Fibroblast of pulmonary artery (primary cell): ENCODE data around the gene COG5.
"Not testable (repeated sequence)": the region's sequence is repeated elsewhere in the genome, so short reads cannot be mapped to it uniquely, and the experiment has no call there.

ENCODE experiments used
- DNase-seq: peaks from one replicate; pipeline ENCODE4 v3.0.0-alpha.2; 2010; ENCODE audit warnings: low read depth
- H3K4me3 ChIP-seq: replicated peaks from 2 replicates; pipeline ENCODE4 v1.5.1; 2011; ENCODE audit warnings: low read depth, mild to moderate bottlenecking, control low read depth, low read length, moderate library complexity
- TF ChIP-seq, protein P1 (sequence below): IDR thresholded peaks from 2 replicates; pipeline ENCODE4 v1.5.1; 2011; ENCODE audit warnings: mild to moderate bottlenecking, control low read depth, low read length, inconsistent platforms; ENCODE audit errors: missing control alignments

Gene COG5

DNA sequence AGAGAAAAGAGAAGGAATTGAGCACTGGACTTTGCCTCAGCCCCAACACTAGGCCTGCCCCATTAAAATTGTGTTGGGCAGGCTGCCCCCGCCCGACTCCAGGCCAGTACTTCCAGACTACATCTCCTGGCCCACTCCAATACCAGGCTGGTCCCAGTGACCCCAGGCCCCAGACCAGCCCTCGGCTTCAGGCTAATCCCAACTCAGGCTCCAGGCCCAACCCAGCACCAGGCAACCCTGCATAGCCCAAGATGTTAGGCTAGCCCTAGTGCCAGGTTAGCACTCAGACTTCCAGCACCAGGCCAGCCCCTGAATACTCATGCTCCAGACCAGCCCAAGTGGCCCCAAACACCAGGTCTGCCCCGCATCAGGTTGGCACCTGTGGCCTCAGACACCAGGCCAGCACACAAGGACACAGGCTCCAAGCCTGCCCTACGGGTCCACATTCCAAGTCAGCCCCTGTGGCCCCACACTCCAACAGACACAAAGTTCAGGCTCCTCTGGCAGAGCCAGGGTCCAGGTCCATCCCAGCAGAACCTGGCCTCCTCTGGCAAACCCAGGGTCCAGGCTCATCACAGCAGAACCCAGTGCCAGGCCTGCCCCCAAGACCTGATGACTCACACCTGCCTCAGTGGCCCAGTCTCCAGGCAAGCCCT lies 20.3 kb downstream of the COG5 start:
- DNase-seq: no peak
- H3K4me3 ChIP-seq: no peak overlapping the region
- TF ChIP-seq, protein P1, sequence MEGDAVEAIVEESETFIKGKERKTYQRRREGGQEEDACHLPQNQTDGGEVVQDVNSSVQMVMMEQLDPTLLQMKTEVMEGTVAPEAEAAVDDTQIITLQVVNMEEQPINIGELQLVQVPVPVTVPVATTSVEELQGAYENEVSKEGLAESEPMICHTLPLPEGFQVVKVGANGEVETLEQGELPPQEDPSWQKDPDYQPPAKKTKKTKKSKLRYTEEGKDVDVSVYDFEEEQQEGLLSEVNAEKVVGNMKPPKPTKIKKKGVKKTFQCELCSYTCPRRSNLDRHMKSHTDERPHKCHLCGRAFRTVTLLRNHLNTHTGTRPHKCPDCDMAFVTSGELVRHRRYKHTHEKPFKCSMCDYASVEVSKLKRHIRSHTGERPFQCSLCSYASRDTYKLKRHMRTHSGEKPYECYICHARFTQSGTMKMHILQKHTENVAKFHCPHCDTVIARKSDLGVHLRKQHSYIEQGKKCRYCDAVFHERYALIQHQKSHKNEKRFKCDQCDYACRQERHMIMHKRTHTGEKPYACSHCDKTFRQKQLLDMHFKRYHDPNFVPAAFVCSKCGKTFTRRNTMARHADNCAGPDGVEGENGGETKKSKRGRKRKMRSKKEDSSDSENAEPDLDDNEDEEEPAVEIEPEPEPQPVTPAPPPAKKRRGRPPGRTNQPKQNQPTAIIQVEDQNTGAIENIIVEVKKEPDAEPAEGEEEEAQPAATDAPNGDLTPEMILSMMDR: no peak

GRCh38 chr7:107538001-107538400 lies 25.7 kb downstream of the COG5 start:
- H3K4me3 ChIP-seq: no peak overlapping the region
- TF ChIP-seq, protein P1: no peak
- DNase-seq: no peak

DNA sequence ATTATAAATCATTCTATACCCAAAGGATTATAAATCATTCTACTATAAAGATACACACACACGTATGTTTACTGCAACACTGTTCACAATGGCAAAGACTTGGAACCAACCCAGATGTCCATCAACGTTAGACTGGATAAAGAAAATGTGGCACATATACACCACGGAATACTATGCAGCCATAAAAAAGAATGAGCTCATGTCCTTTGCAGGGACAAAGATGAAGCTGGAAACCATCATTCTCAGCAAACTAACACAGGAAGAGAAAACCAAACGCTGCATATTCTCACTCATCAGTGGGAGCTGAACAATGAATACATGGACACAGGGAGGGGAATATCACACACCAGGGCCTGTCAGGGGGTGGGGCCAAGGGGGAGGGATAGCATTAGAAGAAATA lies 26.5 kb downstream of the COG5 start:
- DNase-seq, H3K4me3 ChIP-seq: not testable (repeated sequence)

GRCh38 chr7:107534139-107534538 lies 29.6 kb downstream of the COG5 start:
- TF ChIP-seq, protein P1: no peak
- no peak overlapping the region for H3K4me3 ChIP-seq
- DNase-seq: no peak

DNA sequence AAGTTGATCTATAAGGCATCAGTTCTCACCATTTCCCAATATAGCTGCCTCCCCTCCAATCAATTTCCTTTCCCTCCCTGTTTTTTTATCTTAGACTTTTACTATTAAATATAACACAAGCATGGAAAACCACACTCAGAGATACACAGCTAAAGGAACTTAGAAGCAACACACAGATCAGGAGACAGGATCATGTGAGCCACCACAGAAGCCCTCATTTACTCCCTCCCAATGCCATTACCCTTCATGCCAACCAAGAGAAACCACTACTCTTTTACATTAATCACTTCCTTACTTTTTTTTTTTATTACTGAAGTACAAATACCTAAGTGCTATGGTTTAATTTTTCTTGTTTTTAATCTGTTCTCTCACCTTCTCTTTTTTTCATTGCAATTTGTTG lies 33.0 kb downstream of the COG5 start:
- no peak overlapping the region for H3K4me3 ChIP-seq
- TF ChIP-seq, protein P1: no peak
- no peak for DNase-seq

DNA sequence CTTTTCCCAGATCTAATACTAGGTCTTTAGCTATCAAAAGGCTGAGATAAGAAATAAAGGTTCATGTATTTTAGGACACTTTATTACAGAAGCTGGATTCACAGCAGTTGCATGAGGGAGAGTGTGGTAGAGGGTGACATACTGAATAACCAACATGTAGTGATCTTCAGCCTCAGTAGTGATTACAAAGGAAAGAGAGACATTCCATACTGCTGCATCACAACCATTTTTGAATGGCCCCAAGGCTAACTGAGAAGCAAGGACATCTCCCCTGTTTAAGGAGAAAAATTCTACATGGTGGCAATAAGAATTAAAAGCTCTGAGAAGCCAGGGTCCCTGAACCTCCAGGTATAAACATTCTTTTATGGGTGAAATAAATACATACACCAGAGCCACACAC lies 35.3 kb downstream of the COG5 start:
- no peak overlapping the region for H3K4me3 ChIP-seq
- TF ChIP-seq, protein P1: no peak
- DNase-seq: peak; percentile 68

GRCh38 chr7:107527196-107527595 lies 36.5 kb downstream of the COG5 start:
- TF ChIP-seq, protein P1: no peak
- no peak for DNase-seq
- no peak overlapping the region for H3K4me3 ChIP-seq
